M059J (cell line): ENCODE data around the gene GABPB1. TPM values are rescaled to one million over a fixed set of nuclear protein-coding genes. Genes with fewer than 3 reads are reported as not detected.
"Not testable (repeated sequence)": the region's sequence is repeated elsewhere in the genome, so short reads cannot be mapped to it uniquely, and the experiment has no call there.

Source experiments
- DNase-seq: peaks from one replicate; pipeline ENCODE4 v3.0.0-alpha.2; 2012; ENCODE audit warnings: low read depth
- total RNA-seq: library from RNA; depleted of rRNA; stranded (reverse); fragments of >200 nt; shearing (Covaris generic); gene quantifications from 2 replicates; pipeline ENCODE4 v1.2.3, GENCODE V29; 2014; rRNA removed

The GABPB1 gene
- 33.7 and 41.8 TPM in 2 replicates for total RNA-seq

DNA sequence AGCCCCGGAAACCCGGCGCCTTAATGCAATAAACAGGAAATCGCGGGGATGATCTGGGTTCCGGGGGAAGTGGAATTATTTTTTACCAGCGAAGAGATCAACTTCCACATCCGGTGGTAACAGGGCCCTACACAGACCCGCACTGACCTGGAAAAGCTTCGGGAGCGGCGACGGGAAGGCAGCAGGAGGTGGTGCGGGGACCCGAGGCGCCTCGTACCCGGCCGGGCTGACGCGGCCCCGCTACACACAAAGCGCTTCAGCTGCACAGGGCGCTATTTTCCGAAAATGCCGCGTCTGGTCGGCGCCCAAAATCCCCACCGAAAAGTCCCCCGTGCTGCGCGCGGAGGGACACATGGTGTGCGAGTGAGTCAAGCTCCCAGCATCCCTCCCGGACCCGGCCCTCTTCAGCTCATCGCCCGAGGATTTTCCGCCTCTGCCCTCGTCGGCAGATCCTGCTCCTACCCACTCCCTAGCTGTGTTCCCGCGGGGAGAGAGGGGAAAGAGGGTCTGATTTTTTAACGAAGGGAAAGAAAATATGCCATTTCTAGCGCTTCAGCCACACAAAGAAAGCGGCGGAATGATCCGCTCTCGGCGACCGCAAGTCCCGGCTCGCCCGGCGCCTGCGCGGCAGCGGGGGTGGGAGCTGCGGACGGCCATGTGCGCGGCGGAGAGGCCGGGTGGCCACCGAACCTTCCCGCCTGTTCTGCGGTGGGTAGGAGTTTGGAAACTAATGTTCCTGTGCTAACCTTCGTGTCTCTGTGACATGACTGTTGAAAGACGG, at the start of gene GABPB1:
Gene GABPB1 (minus strand): TSS at position 361 of the 781 bp plus-strand sequence. CDS start 45,400 bp downstream, outside the sequence.
- peak; percentile 87 for DNase-seq

DNA sequence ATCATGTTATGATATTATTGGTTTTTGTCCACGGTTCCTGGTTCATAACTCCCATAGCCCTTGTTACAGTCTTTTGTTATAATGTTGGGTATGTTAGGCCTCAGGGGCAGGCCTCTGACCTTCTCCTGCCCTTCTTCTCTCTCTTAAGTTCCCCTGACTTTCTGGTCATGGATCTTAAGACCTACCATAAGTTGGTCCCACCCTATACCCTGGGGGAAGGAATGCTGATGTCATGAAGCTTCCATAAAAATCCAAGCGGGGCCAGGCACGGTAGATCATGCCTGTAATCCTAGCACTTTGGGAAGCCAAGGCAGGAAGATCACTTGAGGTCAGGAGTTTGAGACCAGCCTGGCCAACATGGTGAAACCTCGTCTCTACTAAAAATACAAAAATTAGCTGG, 36.6 kb upstream of the GABPB1 start:
- not testable (repeated sequence) for DNase-seq

DNA sequence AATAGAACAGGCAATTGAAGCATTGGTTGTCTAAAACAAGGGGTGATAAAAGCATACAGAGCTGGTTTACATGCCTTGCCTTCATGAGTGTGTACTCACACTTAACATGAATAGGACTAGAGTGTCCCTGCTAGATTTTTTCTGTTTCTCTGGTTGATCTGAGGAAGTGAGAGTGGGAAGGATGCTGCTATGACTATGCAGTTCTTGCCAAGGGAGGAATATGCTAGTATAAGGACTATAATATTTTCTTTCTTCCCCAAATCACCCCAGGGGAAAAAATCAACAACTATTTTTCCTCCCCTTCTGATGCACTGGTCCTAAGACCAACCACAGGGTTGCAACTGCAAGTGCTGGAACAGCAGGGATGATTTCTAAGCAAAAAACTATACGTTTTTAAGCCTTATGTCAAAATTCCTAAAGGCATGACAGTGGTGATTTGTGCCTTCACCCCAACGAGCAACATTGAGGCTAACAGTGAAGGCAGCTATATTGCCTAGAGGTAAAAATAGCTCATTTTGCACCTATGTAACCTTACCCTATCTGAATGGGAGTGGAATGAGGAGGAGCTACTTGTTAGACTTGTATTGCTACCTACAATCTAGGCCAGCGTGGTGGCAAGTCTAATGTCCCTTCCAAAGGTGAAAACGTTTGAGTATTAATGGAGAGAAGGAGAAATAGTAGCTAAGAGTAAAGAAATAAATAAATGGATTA, 35.7 kb upstream of the GABPB1 start:
- no peak for DNase-seq

- not testable (repeated sequence) for DNase-seq
Measured at GRCh38 chr15:50382408-50382807, 27.4 kb upstream of the GABPB1 start.

DNA sequence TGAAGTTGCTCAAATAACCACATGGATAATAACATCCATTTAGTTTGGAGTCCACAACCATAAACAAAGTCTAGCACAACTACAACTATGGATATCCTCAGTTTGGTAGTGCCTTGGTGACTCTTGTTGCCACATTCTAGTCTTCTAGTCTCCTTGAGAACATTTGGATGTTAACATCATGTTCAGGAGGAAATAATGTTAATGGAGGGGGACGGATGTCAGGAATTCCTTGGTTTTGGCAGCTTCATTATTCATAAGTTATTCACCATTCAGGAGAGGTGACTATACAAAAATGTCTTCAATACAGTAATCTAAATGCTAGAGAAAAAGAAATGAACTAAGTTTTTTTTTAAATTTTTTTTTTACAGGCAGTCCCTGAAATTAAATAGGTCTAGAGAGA, 26.4 kb upstream of the GABPB1 start:
- no peak for DNase-seq

GRCh38 chr15:50380089-50380488, 25.1 kb upstream of the GABPB1 start:
- peak; percentile 30 for DNase-seq

GRCh38 chr15:50379413-50379812, 24.4 kb upstream of the GABPB1 start:
- not testable (repeated sequence) for DNase-seq

DNA sequence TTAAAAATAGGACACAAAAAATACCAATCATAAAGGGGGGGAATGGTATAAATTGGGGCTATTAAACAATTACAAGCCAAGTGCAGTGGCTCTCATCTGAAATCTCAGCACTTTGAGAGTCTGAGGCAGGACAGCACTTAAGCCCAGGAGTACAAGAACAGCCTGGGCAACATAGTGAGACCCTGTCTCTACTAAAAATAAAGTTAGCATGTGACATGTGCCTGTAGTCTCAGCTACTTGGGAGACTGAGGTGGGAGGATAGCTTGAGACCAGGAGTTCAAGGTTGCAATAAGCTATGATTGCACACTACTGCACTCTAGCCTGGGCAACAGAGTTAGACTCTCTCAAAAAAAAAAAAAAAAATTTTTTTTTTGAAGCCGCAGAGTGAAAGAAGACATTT, 23.8 kb upstream of the GABPB1 start:
- DNase-seq: no peak

GRCh38 chr15:50377867-50378751, 23.1 kb upstream of the GABPB1 start:
- no peak for DNase-seq

- DNase-seq: not testable (repeated sequence)
Measured at GRCh38 chr15:50369564-50369963, 14.6 kb upstream of the GABPB1 start.

DNA sequence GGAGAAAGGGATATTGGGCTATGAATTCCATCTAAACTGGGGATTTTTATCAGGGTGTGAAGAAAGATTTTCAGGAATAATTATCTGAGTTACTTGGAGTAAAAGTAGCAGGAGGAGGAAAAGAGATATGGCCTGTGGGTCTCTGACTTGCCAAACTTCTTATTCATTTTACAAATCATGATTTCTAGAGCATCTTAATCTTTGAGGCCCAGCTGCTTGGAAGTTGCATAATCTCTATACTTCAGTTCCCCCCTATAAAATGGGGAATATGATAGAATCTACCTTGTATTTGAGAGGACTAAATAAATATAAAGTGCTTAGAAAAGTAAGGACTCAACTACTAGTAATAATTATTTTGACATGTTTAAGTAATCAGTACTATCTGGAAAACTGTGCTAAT, 11.0 kb upstream of the GABPB1 start:
- DNase-seq: no peak

GRCh38 chr15:50365570-50365969, 10.6 kb upstream of the GABPB1 start:
- no peak for DNase-seq

- no peak for DNase-seq
Measured at GRCh38 chr15:50363612-50364011, 8.6 kb upstream of the GABPB1 start.

- no peak for DNase-seq
Measured at GRCh38 chr15:50361756-50362155, 6.8 kb upstream of the GABPB1 start.

DNA sequence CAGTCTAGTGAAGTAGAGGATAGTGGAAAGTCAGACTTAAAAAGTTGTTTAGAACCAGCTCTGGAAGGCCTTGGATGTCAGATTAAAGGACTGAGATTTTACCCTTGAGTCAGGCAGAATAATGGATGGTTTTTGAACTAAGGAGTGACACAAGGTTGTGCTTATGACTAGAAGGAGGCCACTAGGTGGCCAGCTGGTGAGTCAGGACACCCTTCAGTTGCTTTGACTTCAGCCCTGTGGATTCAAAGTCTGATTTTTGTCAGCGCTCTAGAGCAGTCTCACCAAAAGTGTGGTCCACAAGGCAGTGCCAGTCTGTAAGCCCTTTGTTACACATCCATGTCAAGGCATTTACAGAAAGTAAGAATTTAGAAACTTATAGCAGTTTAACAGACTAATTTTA, 3.8 kb upstream of the GABPB1 start:
- DNase-seq: peak; percentile 61

DNA sequence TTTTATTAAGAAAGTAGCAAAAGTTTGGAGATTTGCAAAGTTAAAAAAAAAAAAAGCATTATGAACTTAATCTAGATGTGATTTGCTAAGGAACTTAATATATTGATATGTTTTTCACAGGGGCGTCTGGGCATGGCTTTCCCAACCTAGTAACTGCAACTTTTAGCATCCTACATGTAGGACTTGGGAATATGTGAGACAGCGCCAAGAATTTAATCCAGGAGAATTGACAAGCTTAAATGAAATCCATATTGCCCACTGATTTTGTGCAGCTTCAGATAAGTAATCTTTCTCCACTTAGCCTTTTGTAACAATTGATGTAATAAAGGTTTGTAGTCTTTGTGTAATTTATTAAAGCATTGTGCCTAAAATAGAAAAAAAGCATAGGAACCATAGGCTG, 982 bp upstream of the GABPB1 start:
- DNase-seq: peak; percentile 7

DNA sequence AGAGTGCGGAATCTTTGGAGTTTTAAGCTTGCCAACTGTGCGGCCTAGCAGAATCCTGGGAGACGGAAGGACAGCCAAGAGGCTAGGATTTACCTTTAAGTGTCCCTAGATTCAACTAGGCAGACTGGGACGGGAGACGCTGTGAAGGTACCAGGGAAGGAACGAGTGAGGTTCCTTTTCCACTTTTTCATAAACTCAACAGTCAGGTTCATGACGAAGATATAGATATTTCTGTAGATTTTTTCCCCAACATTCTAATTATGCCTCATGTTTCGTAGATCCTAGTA, 564 bp upstream of the GABPB1 start:
- DNase-seq: no peak

- peak; percentile 91 for DNase-seq
Measured at GRCh38 chr15:50353975-50354837, 792 bp downstream of the GABPB1 start.

- peak; percentile 84 for DNase-seq
Measured at GRCh38 chr15:50353251-50353974, 1.6 kb downstream of the GABPB1 start.

- DNase-seq: no peak
Measured at GRCh38 chr15:50350621-50351020, 4.4 kb downstream of the GABPB1 start.

GRCh38 chr15:50345298-50345697, 9.7 kb downstream of the GABPB1 start:
- no peak for DNase-seq
